ENCODE measurements around the gene CDH12.
"Not testable (repeated sequence)": the region's sequence is repeated elsewhere in the genome, so short reads cannot be mapped to it uniquely, and the experiment has no call there.

Gene CDH12

DNA sequence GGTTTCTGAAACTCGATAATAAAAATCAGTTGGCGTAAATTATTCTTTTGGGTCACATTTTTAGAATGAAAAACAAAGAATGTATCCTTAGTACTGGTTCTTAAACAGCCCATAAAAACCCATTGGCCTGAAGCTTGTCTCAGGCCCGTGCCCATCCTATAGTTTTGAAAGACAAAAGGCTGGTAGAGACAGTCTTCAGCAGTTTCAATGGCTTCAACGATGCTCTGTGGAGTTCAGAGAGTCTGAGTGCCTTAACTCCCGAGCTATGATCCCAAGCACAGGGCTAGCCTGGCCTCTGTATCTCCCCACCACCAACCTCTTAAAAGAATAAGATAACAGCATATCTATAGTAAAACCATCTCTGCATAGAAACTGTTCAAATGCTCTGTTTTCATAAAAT, 595.0 kb downstream of the CDH12 start:
- no peak for DNase-seq

DNA sequence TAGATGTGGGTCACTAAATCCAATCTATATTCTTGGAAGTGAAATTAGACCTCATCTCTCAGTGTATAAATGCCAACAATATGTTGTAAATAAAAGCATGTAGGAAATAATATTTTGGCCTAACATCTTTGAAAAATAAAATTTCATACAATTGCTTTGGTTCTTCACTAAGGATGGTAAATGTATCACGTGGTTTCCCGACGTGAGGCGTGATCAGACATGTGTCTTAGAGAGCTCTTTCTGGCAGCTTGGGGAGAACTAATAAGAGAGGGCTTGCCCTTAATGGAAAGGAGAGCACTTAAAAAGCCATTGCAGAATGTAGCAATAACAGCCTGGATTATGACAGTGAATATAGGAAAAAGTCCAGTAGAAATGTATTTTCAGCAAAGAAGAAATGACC, 602.6 kb downstream of the CDH12 start:
- DNase-seq, result no peak

DNA sequence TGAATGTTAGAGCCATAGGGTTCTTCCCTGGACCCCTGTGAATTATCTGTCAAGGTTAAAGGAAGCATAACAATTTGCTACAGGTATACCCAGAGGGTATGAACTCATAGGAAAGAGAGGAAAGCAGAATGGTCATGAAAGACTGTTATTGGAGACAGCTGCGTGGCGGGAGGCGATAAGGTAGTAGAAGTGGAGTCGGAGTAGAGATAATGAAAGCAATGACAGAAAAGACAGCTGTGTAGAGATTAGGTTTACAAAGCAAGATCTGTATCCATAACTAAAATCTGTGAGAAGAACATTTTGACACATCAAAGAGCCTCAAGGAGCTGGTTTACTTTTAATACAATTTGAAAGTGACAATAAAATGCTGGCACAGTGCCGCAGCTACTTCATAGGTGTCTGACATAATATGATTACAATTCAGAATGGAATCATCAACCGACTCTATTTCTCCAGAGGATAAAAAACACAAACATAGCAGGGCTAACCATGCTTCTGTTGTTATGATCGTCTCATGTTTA, 603.9 kb downstream of the CDH12 start:
- DNase-seq, result no peak

DNA sequence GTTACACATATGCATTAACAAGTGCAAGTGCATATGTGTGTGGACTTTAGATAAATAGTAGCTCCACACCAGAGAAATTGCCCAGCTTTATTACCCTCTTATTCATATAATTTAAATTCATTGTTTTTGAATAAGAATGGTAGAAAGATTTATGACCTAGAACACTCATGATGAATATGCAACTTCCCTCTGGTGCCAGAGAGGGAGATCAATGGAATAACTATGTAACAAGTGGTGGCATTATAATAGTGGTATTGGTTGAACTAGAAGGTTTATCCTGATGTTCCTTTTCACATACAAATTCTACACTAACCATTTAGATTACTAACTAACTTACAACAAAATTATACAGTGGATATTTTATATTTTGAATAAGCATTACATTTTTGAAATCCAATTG, 607.4 kb downstream of the CDH12 start:
- DNase-seq, result peak; percentile 40

DNA sequence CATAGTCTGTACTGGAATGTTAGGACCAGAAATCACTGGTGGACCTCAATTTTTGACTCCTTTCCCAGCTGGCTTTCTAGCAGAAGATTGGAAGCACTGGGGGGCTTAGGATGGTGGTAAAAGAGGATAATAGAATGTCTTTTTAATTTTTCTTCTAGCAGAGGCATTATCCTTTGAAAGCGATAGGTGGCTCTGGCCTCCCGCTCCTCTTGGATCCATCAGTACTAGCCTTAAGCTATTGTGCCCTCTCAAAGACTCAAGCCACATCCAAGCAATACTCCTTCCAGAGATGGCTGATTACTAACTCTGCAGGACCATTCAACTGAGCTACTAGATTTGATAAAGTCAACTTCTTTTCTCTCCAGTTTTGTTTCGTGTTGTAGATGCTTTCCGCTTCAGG, 610.6 kb downstream of the CDH12 start:
- no peak for DNase-seq

DNA sequence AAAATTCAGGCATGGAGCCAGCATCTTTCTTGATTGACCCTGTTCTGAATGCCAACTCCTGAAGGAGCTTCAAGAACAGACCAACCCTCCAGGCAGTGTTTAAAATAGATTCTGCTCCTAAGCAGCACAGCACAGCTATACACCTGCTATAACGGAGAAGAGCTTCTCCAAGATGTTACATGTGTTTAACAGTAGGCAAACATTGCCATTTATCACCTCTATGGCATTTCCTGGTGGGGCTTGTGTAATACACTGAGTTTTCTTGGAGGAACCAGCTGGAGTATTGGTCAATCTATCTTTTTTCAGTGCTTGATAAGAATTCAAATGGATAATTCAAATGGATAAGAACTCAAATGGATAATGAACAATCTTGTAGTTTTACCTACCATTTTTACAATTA, 615.1 kb downstream of the CDH12 start:
- no peak for DNase-seq

DNA sequence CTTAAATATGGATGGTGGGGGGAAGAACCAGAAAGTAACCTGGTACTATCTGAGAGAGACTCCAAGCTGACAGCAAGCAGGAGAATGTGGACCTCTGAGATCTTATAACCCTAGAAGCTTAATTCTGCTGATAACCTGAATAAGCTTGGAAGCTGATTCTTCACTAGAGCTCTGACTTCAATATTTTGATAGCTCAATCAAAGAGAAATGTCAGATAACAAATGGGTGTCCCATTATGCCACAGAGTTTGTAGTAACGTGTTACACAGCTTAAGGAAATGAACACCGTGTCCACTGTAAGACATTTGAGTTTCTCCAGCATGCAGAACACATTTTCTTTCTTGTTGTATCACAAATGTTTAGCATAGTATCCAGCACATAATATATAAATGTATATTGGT, 626.7 kb downstream of the CDH12 start:
- no peak for DNase-seq

DNA sequence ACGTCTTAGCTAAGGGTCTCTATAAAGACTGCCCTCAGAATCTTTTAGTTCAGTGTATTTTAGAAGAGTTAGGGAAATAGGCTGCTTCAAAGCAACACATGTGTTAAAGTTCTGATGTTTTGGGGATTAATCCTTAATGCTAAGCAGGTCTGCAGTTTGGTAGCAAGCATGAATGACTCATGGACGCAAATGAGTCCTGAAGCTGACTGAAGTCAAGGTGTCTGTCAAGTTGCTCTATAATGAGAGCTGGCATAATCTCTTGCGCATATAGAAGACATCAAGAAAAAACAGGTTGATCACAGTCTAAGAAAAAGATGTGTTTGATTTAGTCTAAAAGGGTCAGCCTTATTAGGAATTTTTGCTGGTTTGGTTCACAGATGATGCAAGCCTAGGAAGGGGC, 630.1 kb downstream of the CDH12 start:
- DNase-seq, result no peak

DNA sequence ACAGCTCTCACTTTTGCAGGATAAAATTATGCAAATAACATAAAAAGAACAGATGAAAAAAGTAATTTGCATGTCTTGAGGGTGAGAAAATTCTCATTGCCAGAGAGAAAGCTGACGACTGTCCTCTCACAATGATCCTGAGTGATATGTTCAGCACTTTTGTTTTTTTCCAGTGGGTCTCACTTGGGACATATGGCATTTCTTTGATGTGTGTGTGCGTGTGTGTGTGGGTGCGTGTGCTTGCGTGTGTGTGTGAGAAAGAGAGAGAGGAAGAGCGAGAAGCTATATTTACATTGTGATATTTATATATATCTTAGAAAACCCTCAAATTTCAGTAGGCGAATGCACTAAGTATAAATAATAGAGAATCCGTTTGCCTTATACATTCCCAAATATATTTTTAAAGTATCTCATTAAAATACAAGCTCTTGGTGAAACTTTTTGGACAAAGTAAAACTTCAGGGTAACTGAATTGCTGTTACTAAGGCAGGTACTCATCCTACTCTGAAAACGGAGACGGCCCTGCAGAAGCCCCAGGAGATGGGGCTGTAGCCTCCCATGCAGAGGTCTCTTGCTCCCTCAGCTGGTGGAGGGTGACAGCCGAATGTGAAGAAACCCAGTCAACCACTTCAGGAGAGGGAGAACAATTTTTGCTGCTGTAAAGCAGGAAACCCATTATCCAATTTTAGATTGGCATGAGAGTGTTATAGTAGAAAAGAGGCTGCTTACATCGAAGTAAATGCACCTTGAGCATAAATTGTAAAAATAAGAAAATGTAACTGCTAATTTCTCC, 639.2 kb downstream of the CDH12 start:
- peak; percentile 24 for DNase-seq

DNA sequence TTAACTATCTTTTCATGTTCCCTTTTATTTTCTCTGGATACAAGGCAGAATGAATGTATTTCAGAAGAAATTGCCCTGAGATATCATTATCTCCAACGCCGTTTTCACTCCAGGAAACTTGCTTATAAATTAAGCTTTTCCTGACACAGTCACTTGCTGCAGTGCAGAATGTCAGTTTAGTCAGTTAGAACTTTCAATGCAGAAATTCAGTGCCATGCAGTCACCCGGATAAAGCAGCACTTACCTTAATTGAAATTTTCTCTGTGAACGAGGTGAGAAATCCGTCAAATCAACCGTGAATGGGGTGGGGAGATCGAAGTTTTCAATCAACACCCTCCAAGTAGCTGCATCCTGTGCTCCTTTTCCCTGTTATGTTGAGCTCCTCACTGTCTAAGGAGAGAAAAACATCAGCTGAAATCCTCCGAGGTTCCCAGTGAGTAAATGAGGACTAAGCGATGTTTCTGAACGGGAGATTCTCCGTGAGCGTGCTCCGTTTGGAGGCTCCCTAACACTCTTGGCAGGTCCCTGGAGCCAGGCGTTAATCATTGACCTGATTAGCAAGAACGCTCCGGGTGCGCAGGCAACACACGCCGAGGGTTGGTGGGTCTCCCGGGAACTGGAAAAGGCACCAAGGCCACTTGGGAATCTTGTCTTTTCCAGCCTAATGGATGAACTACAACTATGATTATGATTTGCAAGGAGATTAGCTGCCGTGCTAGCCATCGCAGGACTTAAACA, 640.7 kb downstream of the CDH12 start:
- not testable (repeated sequence) for DNase-seq

DNA sequence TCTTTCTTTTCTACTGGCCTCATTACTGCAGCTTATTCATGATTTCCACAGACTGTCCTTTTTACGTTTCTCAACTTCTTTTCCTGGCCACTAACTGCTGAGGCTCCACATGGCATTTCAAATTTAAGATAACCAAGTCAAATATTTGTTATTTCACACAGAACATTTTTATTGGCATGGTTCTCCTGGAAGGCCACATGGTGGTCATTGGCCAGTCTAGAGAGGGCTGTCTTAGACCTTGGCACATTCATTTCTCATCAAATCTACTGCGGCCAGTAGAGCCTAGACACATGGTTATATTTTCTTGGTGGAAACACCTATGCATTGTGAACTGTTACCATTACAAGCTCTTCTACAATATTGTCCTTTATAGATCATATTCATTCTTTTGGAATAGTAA, 644.7 kb downstream of the CDH12 start:
- not testable (repeated sequence) for DNase-seq

DNA sequence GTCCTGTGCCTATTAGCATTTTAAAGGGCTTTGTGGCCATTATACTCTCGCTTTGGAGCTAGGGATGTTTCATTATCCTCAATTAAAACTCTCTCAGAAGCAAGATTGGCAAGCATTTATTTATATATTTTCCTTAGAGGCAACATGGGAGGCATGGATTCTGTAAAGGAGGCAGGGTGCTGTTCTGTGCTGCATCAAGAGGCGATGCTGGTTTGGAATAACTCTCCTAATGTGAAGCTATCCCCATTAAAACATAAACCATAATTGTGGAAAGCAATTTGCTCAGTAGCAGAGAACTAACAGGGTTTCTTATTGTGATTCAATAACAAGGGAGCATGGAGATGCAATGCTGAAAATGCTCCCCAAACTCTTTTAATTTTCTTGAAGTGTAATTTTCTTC, 664.5 kb downstream of the CDH12 start:
- DNase-seq, result not testable (repeated sequence)

DNA sequence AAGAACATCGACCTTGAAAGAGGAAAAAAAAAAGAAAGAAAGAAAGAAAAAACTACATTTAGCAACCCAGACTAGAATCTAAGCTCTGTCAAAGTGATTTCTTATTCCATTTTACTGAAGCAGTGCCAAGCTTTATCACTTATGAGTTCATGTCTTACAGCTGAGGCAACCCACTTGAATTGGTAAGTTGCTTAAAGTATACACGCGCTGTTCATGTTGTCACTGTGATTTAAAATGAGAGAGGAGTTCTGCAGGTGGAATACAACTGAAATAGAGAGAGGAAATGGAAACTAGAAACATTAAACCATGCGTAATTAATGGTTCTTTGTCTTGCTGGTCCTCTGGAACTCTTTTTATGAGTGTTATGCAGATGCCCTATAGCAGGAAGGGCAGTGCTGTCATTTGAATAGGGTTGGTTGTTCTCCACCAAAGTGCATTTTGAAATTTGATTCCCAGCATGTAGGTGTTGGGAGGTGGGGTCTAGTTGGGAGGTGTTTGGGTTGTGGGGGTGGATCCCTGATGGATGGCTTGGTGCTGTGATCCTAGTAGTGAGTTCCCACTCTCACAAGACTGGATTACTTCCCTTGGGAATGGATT, 665.4 kb downstream of the CDH12 start:
- DNase-seq, result peak; percentile 37

DNA sequence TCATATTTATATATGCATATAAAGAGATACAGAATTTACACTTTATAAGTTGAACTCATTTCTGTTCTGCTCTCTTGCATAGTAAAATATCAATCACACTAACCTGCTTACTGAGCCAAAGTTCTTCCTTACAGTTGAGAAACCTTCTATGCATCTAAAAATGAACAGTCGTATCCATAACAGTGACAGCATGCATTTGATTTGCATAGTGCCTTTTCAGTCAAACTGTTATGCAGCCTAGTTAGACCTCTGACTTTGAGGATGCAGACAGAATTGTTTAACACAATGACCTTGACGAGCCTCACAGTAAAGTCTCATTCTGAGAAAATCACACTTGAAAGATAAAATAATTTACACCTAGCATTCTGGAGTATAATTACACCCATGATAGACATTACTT, 683.9 kb downstream of the CDH12 start:
- DNase-seq, result not testable (repeated sequence)

DNA sequence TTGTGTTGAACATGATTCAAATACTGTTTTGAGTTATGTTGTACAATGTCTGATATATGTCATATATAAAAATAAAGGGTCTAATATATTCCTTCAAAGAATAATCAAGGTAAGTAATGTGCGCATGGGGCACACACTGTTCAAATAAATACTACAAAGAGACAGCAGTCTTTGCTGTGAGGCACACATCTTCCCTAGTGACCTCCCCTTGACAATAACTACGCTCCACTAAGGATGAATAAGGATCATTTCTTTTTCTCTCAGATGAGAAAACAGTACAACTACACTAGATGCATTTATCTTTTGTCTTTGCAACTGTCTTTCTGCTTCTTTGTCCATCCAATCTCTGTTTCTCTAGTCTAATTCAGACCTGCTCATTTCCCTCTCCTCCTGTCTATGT, 684.4 kb downstream of the CDH12 start:
- DNase-seq, result not testable (repeated sequence)

DNA sequence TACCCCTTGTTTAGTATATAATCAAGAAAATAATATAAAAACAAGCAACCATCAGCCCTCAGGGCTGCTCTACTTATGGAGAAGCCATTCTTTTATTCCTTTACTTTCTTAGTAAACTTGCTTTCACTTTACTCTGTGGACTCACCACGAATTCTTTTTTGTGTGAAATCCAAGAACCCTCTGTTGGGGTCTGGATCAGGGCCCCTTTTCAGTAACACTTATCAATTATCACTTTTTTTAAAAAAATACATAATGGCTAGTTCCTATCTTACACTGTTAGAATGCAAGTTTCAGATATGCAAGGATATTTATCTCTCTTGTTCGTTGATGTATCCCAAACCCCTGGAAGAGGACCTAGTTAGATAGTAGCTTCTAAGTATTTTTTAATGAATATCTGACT, 687.2 kb downstream of the CDH12 start:
- DNase-seq, result not testable (repeated sequence)

DNA sequence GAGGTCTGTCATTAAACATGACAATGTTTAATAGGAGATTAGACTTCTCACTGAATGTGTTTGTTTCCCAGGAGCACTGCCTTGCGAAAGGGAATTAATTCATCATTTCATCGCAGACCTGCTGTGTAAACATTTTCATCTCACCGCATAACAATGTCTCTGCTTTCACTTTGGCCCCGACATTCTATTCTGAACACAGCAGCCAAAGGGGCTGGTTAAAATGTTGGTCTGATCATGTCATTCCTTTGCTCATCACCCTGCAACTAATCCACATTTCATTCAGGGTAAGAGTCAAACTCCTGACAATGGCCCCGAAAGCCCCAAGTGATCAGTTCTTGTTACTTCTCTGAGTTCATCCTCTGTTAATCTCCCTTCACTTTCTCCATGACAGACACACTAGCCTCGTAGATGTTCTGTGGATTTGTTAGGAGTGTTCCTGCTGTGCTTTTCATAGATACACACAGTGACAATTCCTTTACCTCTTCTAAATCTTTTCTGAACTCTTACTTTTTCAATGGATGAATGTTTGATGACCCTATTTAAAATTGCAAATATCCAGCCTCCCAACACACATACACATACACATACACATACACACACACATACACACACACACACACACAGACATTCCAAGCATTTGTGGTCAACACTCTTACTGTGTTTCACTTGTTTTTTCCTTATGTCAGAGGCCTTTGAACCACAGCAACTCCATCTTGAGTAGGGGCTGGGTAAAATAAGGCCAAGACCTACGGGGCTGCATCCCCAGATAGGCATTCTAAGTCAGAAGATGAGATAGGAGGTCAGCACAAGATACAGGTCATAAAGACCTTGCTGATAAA, 688.0 kb downstream of the CDH12 start:
- not testable (repeated sequence) for DNase-seq

DNA sequence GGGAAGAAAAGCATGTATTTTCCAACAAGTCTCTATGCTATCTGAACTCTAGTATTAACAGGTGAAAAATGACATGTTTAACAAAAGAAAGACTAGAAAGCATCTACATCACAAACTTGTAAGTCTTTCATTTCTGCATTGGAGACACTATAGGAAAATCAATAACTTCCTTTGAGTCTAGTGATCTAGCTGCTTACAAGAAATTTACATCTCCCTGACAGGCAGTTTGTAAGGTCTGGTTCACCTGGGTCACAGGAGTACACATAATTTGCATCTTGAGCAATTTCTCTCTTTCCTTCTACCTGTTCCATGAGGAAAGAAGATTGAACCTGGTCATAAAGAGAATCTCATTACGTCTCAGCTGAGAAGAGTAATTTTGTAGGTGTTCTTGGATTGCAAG, 696.2 kb downstream of the CDH12 start:
- DNase-seq, result not testable (repeated sequence)

DNA sequence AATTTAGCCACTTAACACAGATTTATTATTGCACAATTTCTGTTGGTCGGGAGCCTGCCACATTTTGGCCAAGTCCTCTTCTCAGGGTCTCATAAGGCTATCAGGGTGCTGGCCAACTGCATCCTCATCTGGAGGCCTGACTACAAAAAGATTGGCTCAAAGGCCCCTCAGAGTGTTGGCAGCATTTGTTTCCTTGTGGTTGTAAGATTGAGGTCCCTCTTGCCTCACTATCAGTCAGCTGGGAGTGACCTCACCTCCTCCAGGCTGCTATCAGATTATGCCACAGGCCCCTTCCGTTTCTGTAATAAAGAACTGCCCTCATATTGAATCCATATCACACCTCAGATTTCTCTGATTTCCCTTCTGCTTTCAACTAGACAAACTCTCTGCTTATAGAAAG, 698.4 kb downstream of the CDH12 start:
- DNase-seq, result not testable (repeated sequence)

DNA sequence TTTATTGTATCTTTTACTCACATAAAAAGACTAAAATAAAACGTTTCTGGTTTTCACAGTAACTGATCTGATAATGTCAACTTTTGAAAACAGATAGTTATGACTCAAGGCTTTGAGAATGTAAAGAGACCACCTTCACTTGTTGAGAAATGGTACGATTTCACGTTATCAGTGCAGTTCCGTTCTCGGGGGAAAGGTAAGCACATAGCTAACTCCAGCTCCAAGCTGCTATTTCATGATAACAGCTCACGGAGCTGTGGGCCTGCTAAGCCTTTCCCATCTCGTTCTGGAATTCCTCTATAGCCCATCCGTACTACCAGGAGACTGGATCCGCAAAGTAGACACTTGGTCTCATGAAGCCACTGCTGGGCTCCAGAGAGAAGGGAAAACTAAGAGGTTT, 701.3 kb downstream of the CDH12 start:
- not testable (repeated sequence) for DNase-seq

DNA sequence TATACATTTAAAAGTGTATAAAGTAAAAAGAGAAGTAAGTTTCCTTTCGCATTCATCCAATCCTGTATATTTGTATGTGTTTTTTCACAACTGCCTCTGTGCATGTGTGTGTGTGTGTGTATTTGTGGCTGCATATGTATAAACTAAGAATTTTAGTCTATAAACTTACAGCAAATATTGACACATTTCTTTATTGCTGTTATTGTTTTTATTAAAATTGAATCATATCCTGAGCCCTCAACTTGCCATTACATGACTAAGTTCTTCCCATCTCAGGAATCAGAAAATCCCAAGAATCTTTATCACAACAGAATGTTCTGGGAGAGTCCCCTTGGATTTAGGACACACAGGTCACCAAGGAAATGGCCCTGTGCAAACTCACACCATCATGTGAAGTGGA, 712.7 kb downstream of the CDH12 start:
- not testable (repeated sequence) for DNase-seq

DNA sequence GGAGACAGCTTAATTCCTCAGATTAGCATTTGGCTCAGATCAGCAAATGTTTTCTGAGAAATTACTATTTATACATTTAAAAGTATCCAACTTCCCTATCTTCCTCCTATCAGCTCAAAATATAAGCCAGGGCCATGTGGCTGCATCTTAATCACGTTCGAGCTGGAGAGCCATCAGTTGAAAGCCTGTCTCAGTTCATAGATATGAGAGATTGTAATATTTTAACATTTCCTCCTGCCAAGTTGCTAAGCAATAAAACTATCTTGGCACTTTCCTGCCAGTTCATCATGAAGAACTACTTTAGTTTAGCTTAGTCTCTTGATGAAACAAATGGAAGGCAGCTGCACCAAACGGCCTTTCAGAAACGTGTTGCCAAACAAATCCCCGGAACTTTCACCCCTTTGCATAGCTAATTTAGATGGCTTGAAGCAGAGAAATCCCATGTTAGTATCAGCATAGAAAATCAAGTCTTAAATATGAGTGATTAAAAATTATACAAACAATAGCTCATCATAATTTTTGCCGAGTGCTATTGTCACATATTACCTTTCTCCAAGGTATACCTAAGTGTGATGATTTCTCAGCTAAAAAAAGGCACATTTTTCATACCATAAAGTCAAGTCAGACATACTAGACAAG, 713.4 kb downstream of the CDH12 start:
- DNase-seq, result not testable (repeated sequence)

Measured in NCI-H526 treated with DMSO at 0.1 percent for 48 hours (cell line).